Mesodermal cell (in vitro differentiated cells): Measurements from ENCODE around the gene RNLS.

Experiments used
- H3K27ac ChIP-seq: 2 replicates; pipeline ENCODE4 v1.7.0; 2013; ENCODE audit warnings: mild to moderate bottlenecking, low read depth, low read length, moderate library complexity; ENCODE audit not compliant: severe bottlenecking
- H3K36me3 ChIP-seq: 2 replicates; pipeline ENCODE4 v1.7.1; 2013; ENCODE audit warnings: mild to moderate bottlenecking, low read length, moderate library complexity; ENCODE audit not compliant: control insufficient read depth, insufficient read depth
- H3K4me1 ChIP-seq: one replicate; pipeline ENCODE4 v1.7.1; 2013; ENCODE audit warnings: mild to moderate bottlenecking, low read length; ENCODE audit not compliant: insufficient read depth, control insufficient read depth, poor library complexity, severe bottlenecking
- H3K4me3 ChIP-seq: 2 replicates; pipeline ENCODE4 v1.7.0; 2013; ENCODE audit warnings: low read length, control low read depth, mild to moderate bottlenecking; ENCODE audit not compliant: insufficient read depth, poor library complexity, severe bottlenecking; ENCODE audit errors: extremely low read depth
- H3K9me3 ChIP-seq: 2 replicates; pipeline ENCODE4 v1.7.1; 2013; ENCODE audit warnings: mild to moderate bottlenecking, low read length, moderate library complexity; ENCODE audit not compliant: control insufficient read depth
- WGBS, 2 experiments: methylation state at CpG; one replicate each; pipeline ENCODE4 v1.1.5; 2013; ENCODE audit warnings: missing lambda C conversion rate in 2 of 2; ENCODE audit not compliant: insufficient coverage in 2 of 2; 5-methylcytosine and 5-hydroxymethylcytosine counted together

The RNLS gene

GRCh38 chr10:88534072-88534665 is 48.9 kb downstream of the RNLS start:
- no peak overlapping the region for H3K4me3 ChIP-seq
- H3K27ac ChIP-seq: no peak overlapping the region
- H3K4me1 ChIP-seq: peaks cover 16% of the 10 kb centered on the region
- H3K36me3 ChIP-seq: no peaks in the 10 kb centered on the region
- no peaks in the 10 kb centered on the region for H3K9me3 ChIP-seq
- no CpG with 5 or more reads among the region's 1 CpG for WGBS, 2 experiments

DNA sequence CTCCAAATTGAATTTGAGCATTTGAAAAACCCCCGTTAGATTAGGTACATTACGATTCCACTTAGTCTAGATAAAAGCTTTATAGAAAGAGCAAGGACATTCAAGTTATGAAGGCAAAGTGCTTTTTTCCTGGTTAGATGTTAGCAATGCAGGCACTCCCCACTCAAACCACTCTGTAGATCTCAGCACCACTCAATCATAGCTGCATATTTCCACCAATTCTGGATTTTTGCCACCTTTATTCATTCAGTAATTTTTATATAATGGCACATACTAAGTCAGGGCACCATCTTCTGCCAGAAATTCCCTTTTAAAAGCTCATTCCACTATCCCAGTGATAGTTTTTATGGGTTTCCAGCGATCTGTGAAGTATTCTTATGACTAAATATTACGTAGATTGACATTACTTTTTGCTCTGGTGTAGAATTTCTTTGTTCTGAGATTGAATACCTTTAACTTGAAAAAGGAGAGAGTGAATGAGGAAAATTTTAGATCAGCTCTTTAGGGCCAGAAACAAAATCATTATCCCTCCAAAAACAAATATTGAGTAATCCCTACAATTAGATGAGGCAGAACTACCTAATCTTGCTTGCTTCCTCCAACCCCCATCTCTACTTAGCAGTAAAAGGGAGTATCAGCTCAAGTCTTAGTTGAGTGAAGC is 51.6 kb downstream of the RNLS start:
- peaks cover 4% of the 10 kb centered on the region for H3K4me1 ChIP-seq
- no peak overlapping the region for H3K27ac ChIP-seq
- H3K4me3 ChIP-seq: no peak overlapping the region
- H3K36me3 ChIP-seq: no peaks in the 10 kb centered on the region
- no peaks in the 10 kb centered on the region for H3K9me3 ChIP-seq
- WGBS, 2 experiments: 100% methylated on average over 1 of the region's 4 CpGs; no CpG with 5 or more reads in 1 of the 2 experiments

GRCh38 chr10:88530629-88531391 is 52.3 kb downstream of the RNLS start:
- Histone ChIP-seq H3K27ac (no peak overlapping the region), H3K4me3 (no peak overlapping the region), H3K36me3 (no peaks in the 10 kb centered on the region), H3K9me3 (no peaks in the 10 kb centered on the region), H3K4me1 (peaks cover 4% of the 10 kb centered on the region)
- WGBS, 2 experiments: 100% methylated on average over 1 of the region's 3 CpGs

- peaks cover 4% of the 10 kb centered on the region for H3K4me1 ChIP-seq
- H3K4me3 ChIP-seq: no peak overlapping the region
- H3K27ac ChIP-seq: no peak overlapping the region
- no peaks in the 10 kb centered on the region for H3K9me3 ChIP-seq
- H3K36me3 ChIP-seq: no peaks in the 10 kb centered on the region
- 83% methylated on average over 1 of the region's 2 CpGs; no CpG with 5 or more reads in 1 of the 2 experiments for WGBS, 2 experiments
These were observed 53.0 kb downstream of the RNLS start for GRCh38 chr10:88530093-88530492.

- no CpG with 5 or more reads among the region's 4 CpGs for WGBS, 2 experiments
- Histone ChIP-seq H3K9me3 (no peaks in the 10 kb centered on the region), H3K4me1 (peaks cover 4% of the 10 kb centered on the region), H3K27ac (no peak overlapping the region), H3K36me3 (no peaks in the 10 kb centered on the region), H3K4me3 (no peak overlapping the region)
These were observed 54.1 kb downstream of the RNLS start for GRCh38 chr10:88528806-88529570.

DNA sequence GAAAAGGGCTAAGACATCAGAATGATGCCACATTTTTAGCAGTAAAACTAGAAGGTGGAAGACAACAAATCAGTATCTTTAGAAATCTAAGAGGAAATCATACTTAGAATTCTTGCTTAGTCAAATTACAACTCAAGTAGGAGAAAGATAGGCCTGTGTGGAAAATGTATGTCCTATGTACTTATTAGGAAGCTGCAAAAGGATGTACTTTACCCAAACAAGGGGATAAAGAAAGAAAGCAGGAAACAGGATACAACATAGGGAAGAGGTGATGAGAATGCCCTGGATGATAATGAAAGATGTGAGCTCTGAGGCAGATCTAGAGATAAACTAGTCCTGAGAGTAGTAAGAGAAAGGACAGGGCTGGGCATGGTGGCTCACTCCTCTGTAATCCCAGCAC is 54.9 kb downstream of the RNLS start:
- Histone ChIP-seq H3K4me1 (peaks cover 4% of the 10 kb centered on the region), H3K27ac (no peak overlapping the region), H3K36me3 (no peaks in the 10 kb centered on the region), H3K4me3 (no peak overlapping the region), H3K9me3 (no peaks in the 10 kb centered on the region)

GRCh38 chr10:88527245-88527644 is 55.9 kb downstream of the RNLS start:
- no peaks in the 10 kb centered on the region for H3K36me3 ChIP-seq
- no peaks in the 10 kb centered on the region for H3K9me3 ChIP-seq
- H3K27ac ChIP-seq: no peak overlapping the region
- no peak overlapping the region for H3K4me3 ChIP-seq
- WGBS, 2 experiments: 86 to 100% methylated on average over 1 of the region's 1 CpG
- H3K4me1 ChIP-seq: peaks cover 4% of the 10 kb centered on the region

GRCh38 chr10:88526501-88527105 is 56.5 kb downstream of the RNLS start:
- no peak overlapping the region for H3K4me3 ChIP-seq
- no peaks in the 10 kb centered on the region for H3K9me3 ChIP-seq
- H3K27ac ChIP-seq: no peak overlapping the region
- WGBS, 2 experiments: 76 to 91% methylated on average over 2 to 3 of the region's 3 CpGs
- peaks cover 4% of the 10 kb centered on the region for H3K4me1 ChIP-seq
- no peaks in the 10 kb centered on the region for H3K36me3 ChIP-seq

- H3K4me3 ChIP-seq: no peak overlapping the region
- 80% methylated on average over 2 of the region's 3 CpGs; no CpG with 5 or more reads in 1 of the 2 experiments for WGBS, 2 experiments
- no peaks in the 10 kb centered on the region for H3K9me3 ChIP-seq
- no peaks in the 10 kb centered on the region for H3K36me3 ChIP-seq
- peaks cover 4% of the 10 kb centered on the region for H3K4me1 ChIP-seq
- H3K27ac ChIP-seq: no peak overlapping the region
These were observed 57.6 kb downstream of the RNLS start for GRCh38 chr10:88525371-88526069.
